GM21447 (cell line): ENCODE results near the gene HAUS2.
"Not testable (repeated sequence)": the region's sequence is repeated elsewhere in the genome, so short reads cannot be mapped to it uniquely, and the experiment has no call there.

Source experiments
- ATAC-seq: cut with Tn5 transposase; IDR thresholded peaks from one replicate; pipeline ENCODE4 v1.9.1; 2021; ENCODE audit not compliant: unreplicated experiment

Gene HAUS2

DNA sequence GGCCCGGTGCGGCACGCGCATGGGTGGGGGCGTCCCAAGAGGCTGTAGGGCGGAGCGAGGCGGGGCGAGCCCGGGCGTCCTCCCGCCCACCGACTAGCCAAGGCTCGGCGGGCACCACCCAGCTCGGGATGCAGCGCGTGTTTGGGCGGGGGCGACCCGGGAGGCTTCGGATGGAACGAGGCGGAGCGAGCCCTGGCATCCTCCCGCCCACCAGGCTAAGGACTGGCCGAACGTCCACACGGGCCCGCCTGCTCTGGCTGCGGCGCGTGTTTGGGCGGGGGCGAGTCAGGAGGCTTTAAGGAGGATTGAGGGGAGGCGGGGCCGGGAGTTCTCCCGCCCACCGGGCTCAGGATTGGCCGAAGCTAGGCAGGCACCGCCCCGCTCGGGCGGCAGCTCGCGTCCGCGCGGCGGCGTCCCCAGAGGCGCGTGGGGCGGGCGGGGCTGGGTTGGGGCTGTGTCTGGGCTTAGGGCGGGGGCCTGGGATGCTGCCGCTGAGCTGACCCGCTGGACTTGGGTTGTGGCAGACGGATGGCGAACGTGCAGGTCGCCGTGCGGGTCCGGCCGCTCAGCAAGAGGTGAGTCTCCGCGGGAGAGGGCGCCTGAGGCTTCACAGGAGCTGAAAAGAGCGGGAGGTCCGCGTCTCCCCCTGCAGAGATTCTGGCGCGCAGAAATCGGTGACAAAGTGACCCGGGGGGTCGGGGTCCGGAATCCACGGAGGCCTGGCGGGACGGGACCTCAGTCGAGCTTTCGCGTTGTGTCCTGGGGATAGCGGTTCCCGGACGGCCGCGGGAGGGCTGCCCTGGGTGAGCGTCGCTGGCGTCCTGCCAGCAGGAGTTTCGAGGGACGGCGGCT is 26.8 kb downstream of the HAUS2 start, which contains the start of gene STARD9:
Gene STARD9, plus strand, starts transcription at position 419 of the 852 bp plus-strand sequence. Its CDS starts 110 bp downstream, at position 529.
- peak; percentile 84 for ATAC-seq

- ATAC-seq = no peak
Measured at GRCh38 chr15:42576040-42576594, 27.5 kb downstream of the HAUS2 start.

DNA sequence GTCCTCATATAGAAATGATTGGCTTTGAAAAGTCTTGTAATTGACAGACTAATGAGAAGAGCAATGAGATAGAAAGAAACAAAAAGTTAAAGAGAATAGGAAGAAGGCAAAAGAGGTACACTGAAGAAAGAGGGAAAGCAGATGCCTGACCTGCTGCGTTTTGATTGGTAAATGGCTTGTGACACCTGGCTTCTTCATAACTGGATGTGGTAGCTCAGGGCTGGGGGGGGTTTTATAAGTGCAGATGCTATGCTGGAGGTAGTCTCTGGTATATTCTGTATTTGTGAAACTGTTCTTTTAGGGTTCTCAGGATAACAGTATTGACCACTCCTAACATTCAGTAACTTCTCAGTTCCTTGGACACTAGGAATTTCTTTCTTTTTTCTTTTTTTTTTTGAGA is 28.1 kb downstream of the HAUS2 start:
- ATAC-seq = no peak

DNA sequence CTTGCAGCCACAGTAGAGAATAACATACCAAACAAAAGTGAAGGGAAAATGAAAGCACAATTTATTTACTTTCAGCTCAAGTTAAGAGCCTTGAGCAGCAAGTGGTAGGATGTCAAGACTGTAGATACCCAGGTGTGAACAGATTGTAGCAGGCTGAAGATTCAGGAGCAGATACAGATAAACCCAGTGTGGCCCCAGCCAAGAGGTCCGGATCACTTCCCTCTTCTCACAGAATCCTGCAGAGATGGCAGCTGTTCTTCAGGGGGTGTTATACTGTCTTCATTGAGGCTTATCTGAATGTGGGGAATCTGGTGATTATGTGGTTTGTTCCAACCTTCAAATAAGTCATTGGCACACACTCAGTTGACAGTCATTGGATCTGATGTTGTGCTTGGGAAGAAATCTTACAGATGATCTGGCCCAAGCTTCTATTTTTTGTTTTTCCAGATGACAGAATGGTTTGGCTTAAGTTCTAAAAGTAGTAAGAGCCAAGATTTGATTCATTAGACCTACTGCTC is 28.9 kb downstream of the HAUS2 start:
- no peak for ATAC-seq

DNA sequence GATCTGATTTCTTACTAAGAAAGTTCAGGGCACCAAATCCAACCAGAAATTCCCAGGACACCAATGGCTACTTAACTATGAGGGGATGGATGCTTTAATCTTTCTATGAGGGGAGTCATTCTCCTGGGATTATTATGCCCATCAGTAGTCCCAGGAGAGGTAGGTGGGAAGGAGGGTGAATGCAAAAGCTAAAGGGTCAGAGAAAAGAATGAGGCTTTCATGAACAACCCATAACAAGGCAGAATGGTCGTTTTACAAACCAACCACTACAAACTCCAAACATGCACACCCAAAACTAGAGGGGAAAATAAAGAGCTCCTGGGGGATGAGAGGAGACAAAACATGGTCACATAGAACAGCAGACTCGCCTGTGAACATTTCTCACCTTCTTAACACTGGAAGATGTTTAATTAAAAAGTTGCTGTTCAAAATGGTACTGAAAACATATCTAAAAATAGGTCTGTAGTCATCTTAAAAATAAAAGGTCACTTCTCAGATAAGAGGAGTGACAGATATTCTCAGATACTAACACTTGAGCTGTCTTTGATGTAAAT is 30.4 kb downstream of the HAUS2 start:
- no peak for ATAC-seq

DNA sequence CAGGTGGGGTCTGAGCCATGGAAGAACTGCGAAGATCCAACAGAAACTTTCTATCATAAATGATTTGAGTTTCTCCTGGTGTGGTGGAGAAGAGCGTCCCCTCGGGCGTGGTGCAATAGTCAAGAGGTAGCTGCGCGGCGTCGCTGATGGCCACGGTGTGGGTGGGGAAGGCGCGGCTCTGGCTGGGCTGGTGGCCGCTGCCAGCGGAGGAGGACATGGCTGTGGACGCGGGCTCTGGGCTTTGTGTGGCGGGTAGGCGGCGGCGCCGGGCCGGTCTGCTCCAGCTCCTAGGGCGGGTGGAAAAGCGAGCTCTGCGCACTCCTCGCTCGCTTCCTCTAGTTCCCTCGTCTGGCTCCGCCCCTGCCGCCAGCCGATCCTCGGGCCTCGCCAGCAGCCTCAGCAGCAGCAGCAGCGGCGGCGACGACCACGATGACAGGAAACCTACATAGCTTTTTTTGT is 32.7 kb downstream of the HAUS2 start:
- ATAC-seq = peak; percentile 67

- no peak for ATAC-seq
Measured at GRCh38 chr15:42582569-42583375, 34.1 kb downstream of the HAUS2 start.

- ATAC-seq = no peak
Measured at GRCh38 chr15:42584031-42584765, 35.6 kb downstream of the HAUS2 start.

DNA sequence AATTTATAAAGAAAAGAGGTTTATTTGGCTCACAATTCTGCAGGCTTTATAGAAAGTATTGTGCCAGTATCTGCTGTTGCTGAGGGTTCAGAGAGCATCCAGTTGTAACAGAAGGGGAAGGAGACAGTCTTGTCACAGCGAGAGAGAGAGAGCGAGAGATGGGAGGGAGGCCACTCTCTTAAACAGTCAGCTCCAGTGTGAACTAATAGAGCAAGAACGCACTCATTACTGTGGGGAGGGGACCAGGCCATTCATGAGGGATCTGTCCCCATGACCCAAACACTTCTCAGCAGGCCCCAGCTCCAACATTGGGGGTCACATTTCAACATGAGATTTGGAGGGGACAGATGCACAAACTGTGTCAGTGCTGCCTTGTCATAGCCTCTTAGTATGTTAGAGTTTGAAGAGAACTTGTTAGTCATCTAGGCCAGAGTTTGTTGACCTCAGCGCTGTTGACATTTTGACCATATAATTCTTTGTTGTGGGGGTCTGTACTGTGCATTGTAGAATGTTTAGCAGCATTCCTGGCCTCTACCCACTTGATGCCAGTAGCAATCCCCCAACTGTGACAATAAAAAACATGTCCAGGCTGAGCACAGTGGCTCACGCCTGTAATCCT is 42.1 kb downstream of the HAUS2 start:
- ATAC-seq = no peak

GRCh38 chr15:42591238-42591934 is 42.7 kb downstream of the HAUS2 start:
- ATAC-seq = no peak

DNA sequence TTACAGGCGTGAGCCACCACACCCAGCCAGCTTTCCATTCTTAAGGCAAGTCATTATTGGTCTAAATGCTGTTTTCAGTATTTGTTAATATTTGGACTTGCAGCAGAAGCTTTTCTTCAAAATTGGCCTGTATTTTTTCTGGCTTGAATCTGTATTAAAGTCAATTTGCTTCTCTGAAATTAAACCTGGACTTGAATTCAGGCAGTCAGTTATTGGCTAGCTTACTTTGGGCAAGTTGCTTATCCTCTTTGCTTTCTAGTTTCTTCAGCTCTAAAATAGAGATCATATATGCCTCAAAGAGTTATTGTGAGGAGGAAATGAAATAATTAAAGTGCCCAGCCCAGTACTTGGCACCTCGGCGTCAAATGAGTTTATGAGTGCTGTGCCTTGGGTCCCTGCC is 44.1 kb downstream of the HAUS2 start:
- no peak for ATAC-seq

GRCh38 chr15:42593143-42593542 is 44.5 kb downstream of the HAUS2 start:
- no peak for ATAC-seq

DNA sequence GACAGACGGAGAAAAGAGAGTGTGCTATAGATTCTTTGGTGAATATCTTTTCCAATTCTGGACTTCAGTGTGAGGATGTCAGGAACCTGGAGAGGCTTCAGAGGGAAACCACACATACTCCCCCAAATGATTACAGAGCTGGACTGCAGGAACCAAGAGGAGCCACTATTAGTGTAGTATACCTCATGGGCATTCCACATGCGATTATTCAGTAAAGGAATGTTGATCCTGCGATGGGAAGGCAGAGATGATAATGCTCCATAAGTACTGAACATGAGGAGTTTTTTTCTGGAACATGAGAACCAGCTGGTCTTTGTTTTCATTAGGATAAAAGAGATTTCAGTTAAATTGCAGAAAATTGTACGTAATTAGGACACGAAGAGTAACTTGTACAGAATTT is 45.5 kb downstream of the HAUS2 start:
- no peak for ATAC-seq

- no peak for ATAC-seq
Measured at GRCh38 chr15:42595626-42596240, 47.1 kb downstream of the HAUS2 start.

DNA sequence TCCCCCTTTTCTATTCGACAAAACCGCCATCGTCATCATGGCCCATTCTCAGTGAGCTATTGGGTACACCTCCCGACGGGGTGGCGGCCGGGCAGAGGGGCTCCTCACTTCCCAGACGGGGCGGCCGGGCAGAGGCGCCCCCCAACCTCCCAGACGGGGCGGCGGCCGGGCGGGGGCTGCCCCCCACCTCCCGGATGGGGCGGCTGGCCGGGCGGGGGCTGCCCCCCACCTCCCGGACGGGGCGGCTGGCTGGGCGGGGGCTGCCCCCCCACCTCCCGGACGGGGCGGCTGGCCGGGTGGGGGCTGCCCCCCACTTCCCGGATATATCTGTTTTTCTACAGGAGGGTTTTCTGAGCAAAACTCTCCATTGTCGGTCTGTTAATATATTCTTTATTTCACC is 52.7 kb downstream of the HAUS2 start:
- ATAC-seq = not testable (repeated sequence)

DNA sequence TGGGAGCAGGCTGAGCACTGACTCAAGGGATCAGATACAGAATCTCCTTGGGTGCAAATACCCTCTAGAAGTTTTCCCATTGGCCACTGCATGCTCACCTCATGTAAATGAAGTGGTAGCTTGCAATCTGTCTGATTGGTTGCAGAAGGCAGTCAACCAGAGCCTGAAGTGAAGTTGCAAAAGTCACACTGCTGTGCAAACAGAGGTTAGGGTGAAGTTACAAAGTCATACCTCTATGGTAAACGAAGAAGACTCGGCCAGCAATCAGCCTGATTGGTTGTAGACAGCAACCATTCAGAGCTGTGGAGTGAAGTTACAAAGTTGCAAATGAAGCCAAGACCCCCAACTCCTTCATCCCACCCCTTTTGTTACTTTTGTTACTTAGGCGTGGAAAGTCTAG is 53.9 kb downstream of the HAUS2 start:
- ATAC-seq = no peak

- ATAC-seq = no peak
Measured at GRCh38 chr15:42603978-42604377, 55.3 kb downstream of the HAUS2 start.

- ATAC-seq = no peak
Measured at GRCh38 chr15:42604894-42605744, 56.5 kb downstream of the HAUS2 start.
